Measurements from ENCODE around the gene CLIC4.

DNA sequence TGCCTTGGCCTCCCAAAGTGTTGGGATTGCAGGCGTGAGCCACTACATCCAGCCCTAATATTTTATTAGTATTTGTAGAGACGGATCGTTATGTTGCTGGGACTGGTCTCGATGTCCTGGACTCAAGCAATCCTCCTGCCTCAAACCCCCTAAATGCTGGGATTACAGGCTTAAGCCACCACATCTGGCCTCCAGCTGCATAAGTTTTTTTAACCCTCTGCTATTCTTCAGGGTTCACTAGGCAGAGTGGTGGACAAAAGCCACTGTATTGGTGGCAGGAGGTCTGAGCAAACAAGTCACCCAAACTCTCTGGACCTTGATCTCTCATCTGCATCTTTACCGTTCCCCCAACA lies 10.1 kb upstream of the CLIC4 start:
- TF ChIP-seq, protein P1, sequence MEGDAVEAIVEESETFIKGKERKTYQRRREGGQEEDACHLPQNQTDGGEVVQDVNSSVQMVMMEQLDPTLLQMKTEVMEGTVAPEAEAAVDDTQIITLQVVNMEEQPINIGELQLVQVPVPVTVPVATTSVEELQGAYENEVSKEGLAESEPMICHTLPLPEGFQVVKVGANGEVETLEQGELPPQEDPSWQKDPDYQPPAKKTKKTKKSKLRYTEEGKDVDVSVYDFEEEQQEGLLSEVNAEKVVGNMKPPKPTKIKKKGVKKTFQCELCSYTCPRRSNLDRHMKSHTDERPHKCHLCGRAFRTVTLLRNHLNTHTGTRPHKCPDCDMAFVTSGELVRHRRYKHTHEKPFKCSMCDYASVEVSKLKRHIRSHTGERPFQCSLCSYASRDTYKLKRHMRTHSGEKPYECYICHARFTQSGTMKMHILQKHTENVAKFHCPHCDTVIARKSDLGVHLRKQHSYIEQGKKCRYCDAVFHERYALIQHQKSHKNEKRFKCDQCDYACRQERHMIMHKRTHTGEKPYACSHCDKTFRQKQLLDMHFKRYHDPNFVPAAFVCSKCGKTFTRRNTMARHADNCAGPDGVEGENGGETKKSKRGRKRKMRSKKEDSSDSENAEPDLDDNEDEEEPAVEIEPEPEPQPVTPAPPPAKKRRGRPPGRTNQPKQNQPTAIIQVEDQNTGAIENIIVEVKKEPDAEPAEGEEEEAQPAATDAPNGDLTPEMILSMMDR (IDR thresholded peaks at IDR 0.05) = no peak
- no peak for TF ChIP-seq POLR2A (IDR thresholded peaks at IDR 0.05)
